Measurements from ENCODE around the gene SPATA2.
"Not testable (repeated sequence)": the region's sequence is repeated elsewhere in the genome, so short reads cannot be mapped to it uniquely, and the experiment has no call there.

SPATA2 gene, protein sequence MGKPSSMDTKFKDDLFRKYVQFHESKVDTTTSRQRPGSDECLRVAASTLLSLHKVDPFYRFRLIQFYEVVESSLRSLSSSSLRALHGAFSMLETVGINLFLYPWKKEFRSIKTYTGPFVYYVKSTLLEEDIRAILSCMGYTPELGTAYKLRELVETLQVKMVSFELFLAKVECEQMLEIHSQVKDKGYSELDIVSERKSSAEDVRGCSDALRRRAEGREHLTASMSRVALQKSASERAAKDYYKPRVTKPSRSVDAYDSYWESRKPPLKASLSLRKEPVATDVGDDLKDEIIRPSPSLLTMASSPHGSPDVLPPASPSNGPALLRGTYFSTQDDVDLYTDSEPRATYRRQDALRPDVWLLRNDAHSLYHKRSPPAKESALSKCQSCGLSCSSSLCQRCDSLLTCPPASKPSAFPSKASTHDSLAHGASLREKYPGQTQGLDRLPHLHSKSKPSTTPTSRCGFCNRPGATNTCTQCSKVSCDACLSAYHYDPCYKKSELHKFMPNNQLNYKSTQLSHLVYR

GRCh38 chr20:49915380-49916145 lies at the start of gene SPATA2:
TSS of gene SPATA2 (minus strand) at chr20:49915529. CDS start at chr20:49908490, 7,039 bp downstream.
- DNase-seq (ENCODE audit: low read depth in 2 of 3, low spot score in 1 of 3), result peak; percentile 89 to 92 (median 91)

DNA sequence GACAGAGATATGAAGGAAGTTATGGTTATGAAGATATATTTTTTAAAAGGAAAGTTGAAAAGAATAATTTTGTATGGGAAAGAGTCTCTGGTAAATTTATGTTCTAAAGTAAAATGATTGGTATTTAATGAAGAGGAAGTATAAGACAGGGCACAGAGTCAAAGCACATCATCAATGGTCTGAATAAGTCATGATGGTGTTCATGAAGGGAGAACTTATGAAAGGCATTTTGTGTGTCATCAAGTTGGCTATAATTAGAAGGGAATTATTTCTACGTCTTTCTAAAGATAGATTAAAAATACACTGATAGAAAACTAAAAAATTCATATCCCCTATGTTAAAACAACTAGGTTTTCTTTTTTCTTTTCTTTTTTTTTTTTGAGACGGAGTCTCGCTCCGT lies 46.1 kb upstream of the SPATA2 start:
- DNase-seq (ENCODE audit: low read depth in 2 of 3, low spot score in 1 of 3), result no peak

DNA sequence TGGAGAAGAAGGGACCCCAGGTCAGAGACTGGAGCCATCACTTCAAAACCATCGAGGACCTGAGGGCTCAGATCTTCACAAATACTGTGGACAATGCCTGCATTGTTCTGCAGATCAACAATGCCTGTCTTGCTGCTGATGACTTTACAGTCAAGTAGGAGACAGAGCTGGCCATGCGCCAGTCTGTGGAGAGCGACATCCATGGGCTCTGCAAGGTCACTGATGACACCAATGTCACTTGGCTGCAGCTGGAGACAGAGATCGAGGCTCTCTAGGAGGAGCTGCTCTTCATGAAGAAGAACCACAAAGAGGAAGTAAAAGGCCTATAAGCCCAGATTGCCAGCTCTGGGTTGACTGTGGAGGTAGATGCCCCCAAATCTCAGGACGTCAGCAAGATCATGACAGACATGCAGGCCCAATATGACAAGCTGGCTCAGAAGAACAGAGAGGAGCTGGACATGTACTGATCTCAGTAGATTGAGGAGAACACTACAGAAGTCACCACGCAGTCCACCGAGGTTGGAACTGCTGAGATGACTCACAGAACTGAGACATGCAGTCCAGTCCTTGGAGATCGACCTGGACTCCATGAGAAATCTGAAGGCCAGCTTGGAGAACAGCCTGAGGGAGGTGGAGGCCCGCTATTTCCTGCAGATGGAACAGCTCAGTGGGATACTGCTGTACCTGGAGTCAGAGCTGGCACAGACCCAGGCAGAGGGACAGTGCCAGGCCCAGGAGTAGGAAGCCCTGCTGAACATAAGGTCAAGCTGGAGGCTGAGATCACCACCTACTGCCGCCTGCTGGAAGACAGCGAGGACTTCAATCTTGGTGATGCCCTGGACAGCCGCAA lies 42.0 kb upstream of the SPATA2 start:
- DNase-seq (ENCODE audit: low read depth in 2 of 3, low spot score in 1 of 3), result not testable (repeated sequence)

DNA sequence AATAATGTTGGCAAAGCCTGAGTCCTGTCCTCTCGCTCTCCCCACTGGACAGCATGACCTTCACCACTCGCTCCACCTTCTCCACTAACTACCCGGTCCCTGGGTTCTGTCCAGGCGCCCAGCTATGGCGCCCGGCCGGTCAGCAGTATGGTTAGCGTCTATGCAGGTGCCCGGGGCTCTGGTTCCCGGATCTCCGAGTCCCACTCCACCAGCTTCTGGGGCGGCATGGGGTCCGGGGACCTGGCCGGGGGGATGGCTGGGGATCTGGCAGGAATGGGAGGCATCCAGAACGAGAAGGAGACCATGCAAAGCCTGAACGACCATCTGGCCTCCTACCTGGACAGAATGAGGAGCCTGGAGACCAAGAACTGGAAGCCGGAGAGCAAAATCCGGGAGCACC lies 41.4 kb upstream of the SPATA2 start:
- DNase-seq (ENCODE audit: low read depth in 2 of 3, low spot score in 1 of 3), result no peak

DNA sequence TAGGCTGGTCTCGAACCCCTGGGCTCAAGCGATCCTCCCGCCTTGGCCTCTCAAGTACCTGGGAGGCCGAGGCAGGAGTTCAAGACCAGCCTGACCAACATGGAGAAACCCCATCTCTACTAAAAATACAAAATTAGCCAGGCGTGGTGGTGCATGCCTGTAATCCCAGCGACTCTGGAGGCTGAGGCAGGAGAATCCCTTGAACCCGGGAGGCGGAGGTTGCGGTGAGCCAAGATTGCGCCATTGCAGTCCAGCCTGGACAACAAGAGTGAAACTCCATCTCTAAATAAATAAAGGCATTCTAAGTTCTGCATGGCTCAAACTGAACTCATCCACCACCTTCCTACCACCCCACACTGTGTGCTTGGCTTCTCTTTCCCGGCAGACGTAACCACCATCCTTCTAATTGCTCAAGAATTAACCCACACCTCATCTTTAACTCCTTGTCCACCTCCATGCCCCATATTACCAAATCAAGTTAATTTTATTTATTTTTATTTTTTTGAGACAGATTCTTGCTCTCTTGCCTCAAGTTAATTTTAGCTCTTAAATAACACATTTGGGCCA lies 40.6 kb upstream of the SPATA2 start:
- not testable (repeated sequence) for DNase-seq (ENCODE audit: low read depth in 2 of 3, low spot score in 1 of 3)

DNA sequence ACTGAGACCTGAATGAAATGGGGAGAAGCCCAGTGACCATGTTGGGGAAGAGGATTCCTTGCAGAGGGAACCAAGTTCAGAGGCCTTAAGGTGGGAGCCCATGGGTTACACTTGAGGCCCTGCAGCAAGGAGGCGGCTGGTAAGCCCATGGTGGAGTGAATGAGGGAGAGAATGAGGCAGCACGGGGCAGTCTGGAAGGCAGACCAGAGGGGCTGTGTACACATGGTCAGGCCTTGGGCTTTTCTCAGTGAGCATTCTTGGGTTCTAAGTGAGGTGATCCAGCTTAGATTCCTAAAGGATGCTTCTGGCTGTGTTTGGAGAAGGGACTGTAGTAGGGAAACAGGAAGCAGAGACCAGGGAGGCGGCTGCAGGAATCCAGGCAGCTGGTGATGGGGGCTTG lies 39.8 kb upstream of the SPATA2 start:
- DNase-seq (ENCODE audit: low read depth in 2 of 3, low spot score in 1 of 3), result no peak

DNA sequence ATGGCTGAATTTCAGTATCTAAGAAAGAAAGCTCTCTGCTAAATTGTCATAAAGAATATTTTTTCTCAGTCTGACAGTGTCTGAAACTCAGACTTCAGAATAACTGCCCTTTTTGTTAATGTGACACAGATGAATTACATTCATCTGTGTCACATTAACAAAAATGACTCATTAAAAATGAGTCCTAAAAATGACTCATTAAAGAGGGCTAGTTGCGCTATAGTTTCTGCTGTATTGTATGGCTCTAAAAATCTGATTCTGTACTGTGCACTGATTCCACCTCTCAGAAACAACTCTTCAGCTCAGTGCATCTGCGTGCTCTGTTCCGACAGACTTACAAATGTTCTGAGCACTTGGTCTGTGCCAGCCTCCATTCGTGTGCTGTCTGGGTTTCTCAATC lies 35.8 kb upstream of the SPATA2 start:
- no peak for DNase-seq (ENCODE audit: low read depth in 2 of 3, low spot score in 1 of 3)

DNA sequence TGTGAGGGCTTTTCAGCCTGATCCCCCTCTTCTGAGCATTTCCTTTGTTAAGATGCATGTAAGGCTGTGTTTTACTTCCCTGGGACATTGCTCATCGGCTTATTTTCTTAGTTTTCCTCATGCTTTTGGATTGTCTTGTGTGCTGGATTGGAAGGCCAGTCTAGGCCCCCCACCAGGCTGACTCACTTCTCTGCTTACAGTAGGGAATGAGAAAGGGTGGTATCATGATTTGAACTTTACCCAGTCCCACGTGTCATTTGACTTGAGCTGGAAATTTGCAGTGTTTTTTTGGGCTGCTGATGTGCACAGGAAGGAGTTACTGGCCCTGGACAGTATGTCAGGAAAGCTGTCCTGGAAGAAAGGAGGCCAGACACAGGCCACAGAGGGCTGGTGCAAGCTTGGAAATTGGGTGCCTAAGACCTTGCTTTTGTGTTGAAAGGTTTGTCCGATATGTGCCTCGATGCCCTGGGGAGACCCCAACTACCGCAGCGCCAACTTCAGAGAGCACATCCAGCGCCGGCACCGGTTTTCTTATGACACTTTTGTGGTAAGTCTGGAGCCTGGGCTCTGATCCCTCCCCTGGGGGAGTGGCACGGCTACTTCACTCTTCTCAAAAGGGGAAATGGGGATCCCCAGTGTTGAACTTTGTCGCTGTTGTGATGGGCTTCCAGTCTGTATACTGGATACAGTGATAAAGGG lies 33.6 kb upstream of the SPATA2 start:
- DNase-seq (ENCODE audit: low read depth in 2 of 3, low spot score in 1 of 3), result no peak

- no peak for DNase-seq (ENCODE audit: low read depth in 2 of 3, low spot score in 1 of 3)
Observed at GRCh38 chr20:49948178-49948577, 32.8 kb upstream of the SPATA2 start.

- DNase-seq (ENCODE audit: low read depth in 2 of 3, low spot score in 1 of 3), result no peak
Observed at GRCh38 chr20:49945701-49946477, 30.6 kb upstream of the SPATA2 start.

- DNase-seq (ENCODE audit: low read depth in 2 of 3, low spot score in 1 of 3), result no peak
Observed at GRCh38 chr20:49945306-49945700, 30.0 kb upstream of the SPATA2 start.

DNA sequence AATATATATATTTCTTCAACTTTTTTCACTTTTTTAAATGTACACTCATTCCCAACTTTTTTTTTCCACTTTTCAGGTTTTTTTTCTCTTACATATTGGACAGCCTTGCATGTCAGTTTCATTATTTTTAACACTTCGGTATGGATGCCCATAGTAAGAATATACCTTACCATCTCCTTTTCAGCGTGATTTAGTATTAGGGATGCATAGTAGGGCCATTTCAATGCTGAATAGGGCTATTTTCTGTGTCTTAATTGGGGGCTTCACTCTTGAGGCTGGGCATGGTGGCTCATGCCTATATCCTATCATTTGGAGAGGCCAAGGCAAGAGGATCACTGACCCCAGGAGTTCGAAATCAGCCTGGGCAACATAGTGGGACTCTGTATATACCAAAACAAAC lies 27.6 kb upstream of the SPATA2 start:
- no peak for DNase-seq (ENCODE audit: low read depth in 2 of 3, low spot score in 1 of 3)

GRCh38 chr20:49942303-49942702 lies 27.0 kb upstream of the SPATA2 start:
- no peak for DNase-seq (ENCODE audit: low read depth in 2 of 3, low spot score in 1 of 3)

DNA sequence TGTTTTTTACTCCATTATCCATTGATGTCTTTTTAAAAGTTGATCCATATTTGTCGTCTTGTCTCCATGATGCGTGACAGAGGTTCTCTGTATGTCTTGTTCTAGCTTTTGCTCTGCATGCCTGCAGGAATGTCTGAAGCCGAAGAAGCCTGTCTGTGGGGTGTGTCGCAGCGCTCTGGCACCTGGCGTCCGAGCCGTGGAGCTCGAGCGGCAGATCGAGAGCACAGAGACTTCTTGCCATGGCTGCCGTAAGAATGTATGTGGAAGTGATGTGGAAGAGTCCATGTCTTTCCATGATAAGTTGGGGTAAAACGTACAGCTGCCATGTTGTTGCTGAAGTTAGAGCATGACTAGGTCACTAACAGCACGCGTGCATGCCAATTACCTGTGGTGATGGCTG lies 26.1 kb upstream of the SPATA2 start:
- no peak for DNase-seq (ENCODE audit: low read depth in 2 of 3, low spot score in 1 of 3)

DNA sequence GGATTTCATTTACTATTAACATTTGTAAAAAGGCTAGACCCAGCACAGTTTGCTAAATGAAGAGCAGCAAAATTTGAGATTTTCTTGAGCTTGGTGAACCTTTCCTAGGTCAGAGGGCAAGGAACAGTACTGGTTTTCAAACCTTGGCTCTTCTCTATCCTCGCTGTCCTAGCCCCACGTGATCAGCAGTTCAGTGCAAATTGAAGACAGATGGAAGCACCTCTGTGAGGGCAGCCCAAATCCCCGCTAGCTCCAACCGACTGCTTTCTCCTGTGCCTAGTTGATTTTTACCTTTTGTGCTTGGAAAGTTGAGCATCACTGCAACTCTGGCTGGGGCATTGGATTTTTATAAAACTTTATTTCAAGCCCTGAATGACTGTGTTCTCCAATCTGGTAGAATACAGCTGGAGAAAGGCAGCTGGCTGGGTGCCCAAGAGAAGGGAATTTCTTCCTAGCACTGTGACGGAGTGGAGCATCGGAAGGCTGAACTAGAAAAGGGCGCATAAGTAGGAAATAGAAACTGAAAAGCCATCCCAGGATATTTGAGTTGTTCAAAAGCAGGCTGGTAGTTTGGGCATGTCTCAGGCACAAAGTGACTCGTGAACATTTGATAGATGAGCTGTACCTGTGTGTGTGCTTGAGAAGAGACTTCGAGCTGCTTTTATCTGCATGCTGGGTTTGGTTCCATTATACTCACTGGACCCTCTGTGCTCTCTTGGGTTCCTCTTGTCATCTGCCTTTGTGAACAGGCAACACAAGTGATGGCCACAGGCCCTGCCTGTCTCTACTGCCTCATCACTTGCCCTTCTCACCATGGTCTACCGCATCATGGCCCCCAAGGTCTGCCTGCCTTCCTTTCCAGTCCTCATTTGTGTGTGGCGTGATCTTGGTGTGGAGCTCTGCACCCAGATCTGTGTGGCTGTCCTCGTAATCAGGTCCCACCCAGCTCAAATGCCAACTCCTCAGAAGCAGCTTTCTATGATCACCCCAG lies 23.1 kb upstream of the SPATA2 start:
- no peak for DNase-seq (ENCODE audit: low read depth in 2 of 3, low spot score in 1 of 3)

- DNase-seq (ENCODE audit: low read depth in 2 of 3, low spot score in 1 of 3), result no peak
Observed at GRCh38 chr20:49937027-49937929, 21.9 kb upstream of the SPATA2 start.
